BJ (cell line): ENCODE results near the gene TAF1C. TPM values are rescaled to one million over a fixed set of nuclear protein-coding genes. Genes with fewer than 3 reads are reported as not detected.

Experiments used
- CTCF ChIA-PET: fragments of 350-600 bp; formaldehyde crosslinking; extraction: SDS; loops from one replicate; lab custom pipeline; 2021; ENCODE audit warnings: antibody characterized with exemption, inconsistent platforms; lab: Yijun Ruan, JAX
- POLR2A ChIA-PET: fragments of 300-600 bp; sonication (Branson Sonifier 250); formaldehyde crosslinking; extraction: SDS; loops from one replicate; lab custom pipeline; 2021; ENCODE audit warnings: antibody characterized with exemption; lab: Charles Lee
- DNase-seq: peaks from one replicate; pipeline ENCODE4 v3.0.0-alpha.2; 2011; ENCODE audit warnings: low read depth
- H3K27me3 ChIP-seq: 2 replicates; pipeline ENCODE4 v1.6.0; 2011; ENCODE audit warnings: low read length; ENCODE audit not compliant: control insufficient read depth, insufficient read depth
- H3K36me3 ChIP-seq: 2 replicates; pipeline ENCODE4 v1.5.1; 2011; ENCODE audit warnings: low read length; ENCODE audit not compliant: control insufficient read depth, insufficient read depth
- H3K4me3 ChIP-seq: 2 replicates; pipeline ENCODE4 v1.5.1; 2011; ENCODE audit warnings: low read depth, mild to moderate bottlenecking, control low read depth, low read length
- polyA plus RNA-seq: library from polyadenylated mRNA; depleted of rRNA; stranded (reverse); fragments of >200 nt; gene quantifications from 2 replicates; pipeline ENCODE4 v1.2.3, GENCODE V29; 2011
- TF ChIP-seq, protein P1 (sequence below): IDR thresholded peaks from 2 replicates; pipeline ENCODE4 v1.5.1; 2011; ENCODE audit warnings: low read depth, mild to moderate bottlenecking, control low read depth, inconsistent platforms, low read length, moderate library complexity; ENCODE audit not compliant: insufficient read depth

Gene TAF1C
- polyA plus RNA-seq, 1 experiment: 23.4 TPM

DNA sequence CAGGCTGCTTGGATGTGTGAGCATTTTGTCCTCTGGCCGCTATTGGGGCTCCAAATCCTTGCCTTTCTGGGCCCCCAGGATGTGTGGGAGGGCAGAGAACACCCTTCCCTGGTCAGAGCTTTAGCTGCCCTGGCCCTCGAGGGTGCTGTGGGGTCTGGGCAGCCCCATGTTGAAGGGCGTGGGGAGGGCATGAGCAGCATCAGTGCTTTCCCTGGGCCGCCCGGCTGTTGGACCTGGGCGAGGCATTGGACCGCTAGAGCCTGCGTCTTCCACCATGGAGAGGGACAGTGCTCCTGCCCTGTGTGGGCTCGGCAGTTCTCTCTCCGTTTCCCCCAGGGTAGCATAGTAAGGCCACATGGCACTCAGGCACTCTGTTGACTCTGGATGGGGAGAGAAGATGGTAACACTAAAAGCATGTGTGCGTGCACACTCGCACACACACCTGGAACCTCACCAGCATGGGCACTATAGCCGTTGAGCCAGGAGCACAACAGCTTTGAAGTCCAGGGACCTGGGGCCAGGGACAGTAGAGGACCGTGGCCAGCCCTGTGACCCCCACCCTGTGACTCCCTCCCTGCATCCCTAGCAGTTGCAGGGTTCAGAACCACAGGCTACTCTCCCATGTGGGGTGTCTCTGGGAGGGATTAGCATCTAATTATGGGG, 10.7 kb upstream of the TAF1C start:
- H3K27me3 ChIP-seq: peaks cover 4% of the 10 kb centered on the region; the same call in 1 of the 2 replicates
- DNase-seq: no peak
- H3K4me3 ChIP-seq: no peak overlapping the region
- CTCF ChIA-PET: no interaction called here
- POLR2A ChIA-PET: no interaction called here
- H3K36me3 ChIP-seq: no peaks in the 10 kb centered on the region
- TF ChIP-seq, protein P1, sequence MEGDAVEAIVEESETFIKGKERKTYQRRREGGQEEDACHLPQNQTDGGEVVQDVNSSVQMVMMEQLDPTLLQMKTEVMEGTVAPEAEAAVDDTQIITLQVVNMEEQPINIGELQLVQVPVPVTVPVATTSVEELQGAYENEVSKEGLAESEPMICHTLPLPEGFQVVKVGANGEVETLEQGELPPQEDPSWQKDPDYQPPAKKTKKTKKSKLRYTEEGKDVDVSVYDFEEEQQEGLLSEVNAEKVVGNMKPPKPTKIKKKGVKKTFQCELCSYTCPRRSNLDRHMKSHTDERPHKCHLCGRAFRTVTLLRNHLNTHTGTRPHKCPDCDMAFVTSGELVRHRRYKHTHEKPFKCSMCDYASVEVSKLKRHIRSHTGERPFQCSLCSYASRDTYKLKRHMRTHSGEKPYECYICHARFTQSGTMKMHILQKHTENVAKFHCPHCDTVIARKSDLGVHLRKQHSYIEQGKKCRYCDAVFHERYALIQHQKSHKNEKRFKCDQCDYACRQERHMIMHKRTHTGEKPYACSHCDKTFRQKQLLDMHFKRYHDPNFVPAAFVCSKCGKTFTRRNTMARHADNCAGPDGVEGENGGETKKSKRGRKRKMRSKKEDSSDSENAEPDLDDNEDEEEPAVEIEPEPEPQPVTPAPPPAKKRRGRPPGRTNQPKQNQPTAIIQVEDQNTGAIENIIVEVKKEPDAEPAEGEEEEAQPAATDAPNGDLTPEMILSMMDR: no peak

DNA sequence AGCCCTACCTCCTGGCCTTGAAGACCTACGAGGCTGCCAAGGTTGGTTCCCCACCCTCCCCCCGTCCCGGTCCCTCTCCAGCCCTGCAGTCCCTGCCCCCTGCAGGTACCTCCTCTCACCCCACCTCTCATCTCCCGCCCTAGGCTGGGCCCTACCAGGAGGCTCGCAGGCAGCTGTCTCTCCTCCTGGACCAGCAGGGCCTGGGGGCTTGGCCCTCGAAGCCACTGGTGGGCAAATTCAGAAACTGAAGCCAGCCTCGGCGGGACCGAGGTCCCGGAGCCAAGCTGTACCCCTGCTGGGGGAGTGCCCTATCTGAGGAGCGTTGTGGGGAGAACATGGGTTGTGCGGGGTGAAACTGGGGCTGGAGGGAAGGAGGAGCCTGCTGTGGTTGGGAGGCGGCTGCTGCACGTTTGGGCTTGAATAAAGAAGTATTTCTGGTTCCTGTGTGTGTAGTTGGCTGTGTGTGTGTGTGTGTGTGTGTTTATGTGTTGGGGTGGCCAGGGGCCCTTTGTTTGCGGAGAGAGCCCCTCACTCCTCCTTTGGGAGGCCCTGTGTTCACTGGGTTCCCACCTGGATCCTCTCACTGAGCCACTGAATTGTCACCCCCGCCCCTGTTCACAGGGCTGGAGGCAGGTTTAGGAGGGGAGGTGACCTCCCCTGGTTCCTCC, 10.0 kb upstream of the TAF1C start:
- no peak for DNase-seq
- ChIA-PET POLR2A (no interaction called here), CTCF (interaction anchor here (1.1 to 2.1 kb wide), 2 partner anchors 10 to 139 kb away, joined by 4 to 12 read pairs; partner anchors contain the start of gene TAF1C)
- Histone ChIP-seq H3K36me3 (no peaks in the 10 kb centered on the region), H3K27me3 (peaks cover 4% of the 10 kb centered on the region; the same call in 1 of the 2 replicates), H3K4me3 (no peak overlapping the region)
- TF ChIP-seq, protein P1: no peak

DNA sequence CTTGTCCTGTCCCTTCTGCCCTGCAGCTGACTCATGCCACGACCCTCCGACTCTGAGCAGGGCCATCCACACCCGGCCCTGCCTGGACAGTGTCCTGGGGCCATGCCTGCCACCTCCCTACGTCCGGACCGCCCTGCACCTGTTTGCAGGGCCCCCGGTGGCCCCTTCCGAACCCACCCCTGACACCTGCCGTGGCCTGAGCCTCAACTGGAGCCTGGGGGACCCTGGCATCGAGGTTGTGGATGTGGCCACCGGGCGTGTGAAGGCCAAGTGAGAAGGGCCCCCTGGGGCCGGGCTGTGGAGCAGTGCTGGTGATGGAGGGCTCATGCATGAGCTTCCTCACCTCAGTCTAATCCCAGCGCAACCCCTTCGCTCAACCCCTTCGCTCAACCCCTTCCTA, 9.2 kb upstream of the TAF1C start:
- H3K36me3 ChIP-seq: no peaks in the 10 kb centered on the region
- peaks cover 4% of the 10 kb centered on the region; the same call in 1 of the 2 replicates for H3K27me3 ChIP-seq
- ChIA-PET POLR2A (no interaction called here), CTCF (interaction anchor here (1.1 to 2.1 kb wide), 2 partner anchors 9 to 138 kb away, joined by 4 to 12 read pairs; partner anchors contain the start of gene TAF1C)
- no peak for DNase-seq
- H3K4me3 ChIP-seq: no peak overlapping the region
- TF ChIP-seq, protein P1: no peak

DNA sequence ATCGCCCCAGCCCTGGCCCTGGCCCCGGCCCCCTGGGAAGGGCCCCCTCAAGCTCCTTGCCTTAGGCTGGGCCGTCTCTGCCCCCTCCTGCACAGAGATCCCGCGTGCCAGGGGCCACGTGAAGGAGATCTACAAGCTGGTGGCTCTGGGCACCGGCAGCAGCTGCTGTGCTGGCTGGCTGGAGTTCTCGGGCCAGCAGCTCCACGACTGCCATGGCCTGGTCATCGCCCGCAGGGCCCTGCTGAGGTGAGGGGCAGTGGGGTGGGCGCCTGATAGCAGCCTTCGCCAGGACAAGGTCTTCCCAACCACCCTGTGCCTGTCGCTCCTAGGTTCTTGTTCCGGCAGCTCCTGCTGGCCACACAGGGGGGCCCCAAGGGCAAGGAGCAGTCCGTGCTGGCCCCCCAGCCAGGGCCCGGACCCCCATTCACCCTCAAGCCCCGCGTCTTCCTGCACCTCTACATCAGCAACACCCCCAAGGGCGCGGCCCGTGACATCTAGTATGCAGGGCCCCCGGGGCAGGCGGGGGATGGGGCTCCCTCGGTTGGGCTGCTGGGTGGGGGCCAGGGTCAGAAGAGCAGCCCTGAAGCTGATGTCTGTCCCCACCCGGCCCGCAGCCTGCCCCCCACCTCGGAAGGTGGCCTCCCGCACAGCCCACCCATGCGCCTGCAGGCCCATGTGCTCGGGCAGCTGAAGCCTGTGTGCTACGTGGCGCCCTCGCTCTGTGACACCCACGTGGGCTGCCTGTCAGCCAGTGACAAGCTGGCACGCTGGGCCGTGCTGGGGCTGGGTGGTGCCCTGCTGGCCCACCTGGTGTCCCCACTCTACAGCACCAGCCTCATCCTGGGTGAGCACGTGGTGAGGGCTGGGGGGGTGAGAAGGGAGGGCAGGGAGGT, 8.6 kb upstream of the TAF1C start:
- H3K36me3 ChIP-seq: no peaks in the 10 kb centered on the region
- CTCF ChIA-PET: interaction anchor here (0.6 to 2.1 kb wide), 3 partner anchors 8 to 206 kb away, joined by 4 to 12 read pairs (median 4); partner anchors contain the start of gene TAF1C
- no peak overlapping the region for H3K4me3 ChIP-seq
- H3K27me3 ChIP-seq: peaks cover 4% of the 10 kb centered on the region; the same call in 1 of the 2 replicates
- no peak for DNase-seq
- TF ChIP-seq, protein P1: no peak
- POLR2A ChIA-PET: no interaction called here
